H1 (cell line): ENCODE data around the gene SEMA6A. TPM values are rescaled to one million over a fixed set of nuclear protein-coding genes. Genes with fewer than 3 reads are reported as not detected.

Experiments
- CTCF ChIA-PET: fragments of 300-600 bp; sonication (Branson Sonifier 250); formaldehyde crosslinking; loops from one replicate; lab custom pipeline; 2021; ENCODE audit not compliant: partially characterized antibody; lab: Charles Lee
- POLR2A ChIA-PET: fragments of 300-600 bp; sonication (Branson Sonifier 250); formaldehyde crosslinking; loops from one replicate; lab custom pipeline; 2021; ENCODE audit warnings: inconsistent platforms; ENCODE audit not compliant: partially characterized antibody; lab: Charles Lee
- DNase-seq, 2 experiments: peaks; one replicate each; pipeline versions ENCODE4 v3.0.0 to v3.0.0-alpha.2; 2010 to 2022; ENCODE audit warnings: low spot score in 2 of 2, low read depth in 1 of 2, mixed read lengths in 1 of 2
- FAIRE-seq: peaks from 2 replicates; lab custom pipeline; 2011; peaks lifted over from hg19 to GRCh38; lab: Jason Lieb, UNC
- H2AFZ ChIP-seq: 2 replicates; pipeline ENCODE4 v1.8.1; 2012; ENCODE audit warnings: low read length, inconsistent platforms
- H2AK5ac ChIP-seq: 2 replicates; pipeline ENCODE4 v1.6.1; 2013; ENCODE audit warnings: low read depth, low read length
- H2BK120ac ChIP-seq: replicated peaks from 2 replicates; pipeline ENCODE3; 2013; ENCODE audit warnings: low read depth, low read length, inconsistent platforms
- H2BK12ac ChIP-seq: 2 replicates; pipeline ENCODE4 v1.6.1; 2013; ENCODE audit warnings: low read depth, low read length
- H2BK15ac ChIP-seq: 2 replicates; pipeline ENCODE4 v1.6.1; 2013; ENCODE audit warnings: low read length
- H2BK20ac ChIP-seq: 2 replicates; pipeline ENCODE4 v1.6.1; 2013; ENCODE audit warnings: low read length
- H2BK5ac ChIP-seq: 2 replicates; pipeline ENCODE4 v1.6.1; 2013; ENCODE audit warnings: low read depth, low read length
- H3K14ac ChIP-seq: 2 replicates; pipeline ENCODE4 v1.6.1; 2013; ENCODE audit warnings: inconsistent platforms; ENCODE audit not compliant: insufficient read length
- H3K18ac ChIP-seq: 2 replicates; pipeline ENCODE4 v1.6.1; 2013; ENCODE audit warnings: low read length; ENCODE audit errors: extremely low read depth
- H3K23ac ChIP-seq: 2 replicates; pipeline ENCODE4 v1.6.1; 2013; ENCODE audit warnings: inconsistent platforms; ENCODE audit not compliant: insufficient read length
- H3K23me2 ChIP-seq: 2 replicates; pipeline ENCODE4 v1.6.1; 2013; ENCODE audit warnings: low read depth, low read length
- H3K27ac ChIP-seq: 2 replicates; pipeline ENCODE4 v1.6.1; 2011; ENCODE audit warnings: low read depth, low read length, inconsistent platforms
- H3K27me3 ChIP-seq, 4 experiments: replicated peaks in 1 of 4; 1 replicate in 1 of 4; 2 replicates in 3 of 4; pipeline versions ENCODE4 v1.6.1 to v1.8.1; 2011 to 2013; ENCODE audit warnings: low read length in 3 of 4, mild to moderate bottlenecking in 3 of 4, inconsistent platforms in 2 of 4, mixed read lengths in 2 of 4, moderate library complexity in 1 of 4; ENCODE audit not compliant: control insufficient read depth in 3 of 4, insufficient read depth in 3 of 4; ENCODE audit errors: extremely low read depth in 1 of 4
- H3K36me3 ChIP-seq, 4 experiments: 2 replicates each; pipeline versions ENCODE4 v1.6.1 to v1.8.1; 2011 to 2013; ENCODE audit warnings: mild to moderate bottlenecking in 4 of 4, low read length in 3 of 4, moderate library complexity in 2 of 4, control low read depth in 1 of 4, inconsistent platforms in 1 of 4; ENCODE audit not compliant: insufficient read depth in 4 of 4, control insufficient read depth in 2 of 4
- H3K4ac ChIP-seq: replicated peaks from 2 replicates; pipeline ENCODE3; 2013; ENCODE audit warnings: low read length, low read depth, mixed read lengths, inconsistent platforms; ENCODE audit not compliant: insufficient read length
- H3K4me1 ChIP-seq, 4 experiments: replicated peaks in 1 of 4; 1 replicate in 1 of 4; 2 replicates in 3 of 4; pipeline versions ENCODE4 v1.6.1 to v1.8.1; 2011 to 2013; ENCODE audit warnings: low read length in 3 of 4, inconsistent platforms in 2 of 4, mixed read lengths in 1 of 4; ENCODE audit not compliant: insufficient read depth in 4 of 4, control insufficient read depth in 3 of 4
- H3K4me2 ChIP-seq, 2 experiments: 2 replicates each; pipeline versions ENCODE4 v1.6.1 to v1.8.1; 2011 to 2013; ENCODE audit warnings: low read depth in 2 of 2, low read length in 2 of 2, control low read depth in 1 of 2, inconsistent platforms in 1 of 2, mild to moderate bottlenecking in 1 of 2; ENCODE audit not compliant: insufficient read depth in 1 of 2
- H3K4me3 ChIP-seq, 4 experiments: fragments of 200-600, 300-600 bp in 1 of 4; sonication (generic), shearing (Covaris generic), sonication (Bioruptor Twin) in 1 of 4; 2 replicates each; pipeline versions ENCODE4 v1.5.1 to v1.8.1; 2011 to 2016; ENCODE audit warnings: low read length in 4 of 4, low read depth in 3 of 4, control low read depth in 2 of 4, inconsistent platforms in 2 of 4, mild to moderate bottlenecking in 2 of 4, mixed read lengths in 1 of 4, moderate library complexity in 1 of 4; ENCODE audit not compliant: insufficient read depth in 2 of 4; ENCODE audit errors: extremely low read depth in 1 of 4
- H3K56ac ChIP-seq: replicated peaks from 2 replicates; pipeline ENCODE3; 2013; ENCODE audit warnings: low read depth, mild to moderate bottlenecking, mixed read lengths, low read length, inconsistent platforms; ENCODE audit not compliant: insufficient read length
- H3K79me1 ChIP-seq: 2 replicates; pipeline ENCODE4 v1.6.1; 2013; ENCODE audit warnings: low read depth, low read length, control low read depth
- H3K79me2 ChIP-seq, 2 experiments: 2 replicates each; pipeline versions ENCODE4 v1.6.1 to v1.8.1; 2012 to 2013; ENCODE audit warnings: low read length in 2 of 2, mild to moderate bottlenecking in 2 of 2, inconsistent platforms in 1 of 2; ENCODE audit not compliant: insufficient read depth in 2 of 2, control insufficient read depth in 1 of 2
- H3K9ac ChIP-seq, 4 experiments: replicated peaks in 1 of 4; 1 replicate in 1 of 4; 2 replicates in 3 of 4; pipeline versions ENCODE4 v1.6.1 to v1.8.1; 2011 to 2013; ENCODE audit warnings: low read depth in 3 of 4, low read length in 3 of 4, control low read depth in 2 of 4, mild to moderate bottlenecking in 2 of 4, moderate library complexity in 2 of 4, inconsistent platforms in 1 of 4; ENCODE audit errors: extremely low read depth in 1 of 4
- H3K9me3 ChIP-seq, 2 experiments: 2 replicates each; pipeline versions ENCODE4 v1.6.1 to v1.8.1; 2012 to 2013; ENCODE audit warnings: mild to moderate bottlenecking in 2 of 2, moderate library complexity in 2 of 2, control low read depth in 1 of 2, inconsistent platforms in 1 of 2, low read depth in 1 of 2, low read length in 1 of 2, mixed read lengths in 1 of 2; ENCODE audit not compliant: insufficient read depth in 2 of 2
- H4K20me1 ChIP-seq, 2 experiments: replicated peaks in 1 of 2; 2 replicates each; pipeline versions ENCODE3 to v1.8.1; 2011 to 2013; ENCODE audit warnings: inconsistent platforms in 2 of 2, low read length in 2 of 2, mild to moderate bottlenecking in 1 of 2; ENCODE audit not compliant: insufficient read depth in 2 of 2, control insufficient read depth in 1 of 2
- H4K5ac ChIP-seq: 2 replicates; pipeline ENCODE4 v1.6.1; 2013; ENCODE audit warnings: low read length, low read depth, mixed read lengths, inconsistent platforms; ENCODE audit not compliant: insufficient read length
- H4K8ac ChIP-seq: 2 replicates; pipeline ENCODE4 v1.8.0; 2013; ENCODE audit warnings: mild to moderate bottlenecking, moderate library complexity, low read length, inconsistent platforms; ENCODE audit not compliant: insufficient read depth; ENCODE audit errors: extremely low read depth
- H4K91ac ChIP-seq: replicated peaks from 2 replicates; pipeline ENCODE3; 2013; ENCODE audit warnings: low read length, mixed read lengths, inconsistent platforms; ENCODE audit not compliant: insufficient read length
- BCL11A ChIP-seq, 2 experiments: IDR thresholded peaks; one replicate each; pipeline ENCODE4 v1.6.1; 2011; ENCODE audit warnings: low read depth in 2 of 2, low read length in 2 of 2, mild to moderate bottlenecking in 2 of 2
- SP4 ChIP-seq: IDR thresholded peaks from 2 replicates; pipeline ENCODE4 v1.6.1; 2012; ENCODE audit warnings: low read length, inconsistent platforms
- WGBS, 2 experiments: shearing (Covaris generic) in 1 of 2; methylation state at CpG; one replicate each; pipeline versions ENCODE4 v1.1.6 to v1.1.7; 2013 to 2015; ENCODE audit warnings: low lambda C conversion rate in 2 of 2, mixed read lengths in 2 of 2, inconsistent platforms in 1 of 2, low coverage in 1 of 2, missing lambda C conversion rate in 1 of 2; ENCODE audit not compliant: insufficient replicate concordance in 2 of 2, insufficient coverage in 1 of 2, insufficient read length in 1 of 2; ENCODE audit errors: extremely low coverage in 1 of 2, missing lambda C conversion rate in 1 of 2; 5-methylcytosine and 5-hydroxymethylcytosine counted together
- long read RNA-seq, 2 experiments: library from RNA in 1 of 2; library from capped mRNA in 1 of 2; stranded (forward); transcript quantifications; one replicate each; pipeline ENCODE4 v2.0.0, GENCODE V29; 2021; ENCODE audit warnings: inconsistent platforms in 1 of 2
- polyA minus RNA-seq, 3 experiments: library from RNA; depleted of rRNA, polyadenylated mRNA; stranded (reverse); fragments of >200 nt; gene quantifications; 1 replicate in 2 of 3; 2 replicates in 1 of 3; pipeline ENCODE4 v1.2.3, GENCODE V29; 2011
- polyA plus RNA-seq, 7 experiments: library from polyadenylated mRNA; depleted of rRNA in 3 of 7; stranded (reverse) in 5 of 7; unstranded in 2 of 7; fragments of >200 nt in 5 of 7; fragments of 200-250 nt in 2 of 7; gene quantifications; 1 replicate in 5 of 7; 2 replicates in 1 of 7; 4 replicates in 1 of 7; pipeline versions ENCODE4 v1.2.1 to v1.2.3, GENCODE V29; 2011 to 2013; ENCODE audit warnings: missing spikeins in 2 of 7, mixed read lengths in 2 of 7
- total RNA-seq: library from RNA; stranded (reverse); fragmentation: NEBNext Ultra II Directional; extraction: Animal tissue kit (Norgen Biotek cat#: 25700); gene quantifications from 2 replicates; pipeline ENCODE4 v1.2.1, GENCODE V29; 2021

The SEMA6A gene, protein sequence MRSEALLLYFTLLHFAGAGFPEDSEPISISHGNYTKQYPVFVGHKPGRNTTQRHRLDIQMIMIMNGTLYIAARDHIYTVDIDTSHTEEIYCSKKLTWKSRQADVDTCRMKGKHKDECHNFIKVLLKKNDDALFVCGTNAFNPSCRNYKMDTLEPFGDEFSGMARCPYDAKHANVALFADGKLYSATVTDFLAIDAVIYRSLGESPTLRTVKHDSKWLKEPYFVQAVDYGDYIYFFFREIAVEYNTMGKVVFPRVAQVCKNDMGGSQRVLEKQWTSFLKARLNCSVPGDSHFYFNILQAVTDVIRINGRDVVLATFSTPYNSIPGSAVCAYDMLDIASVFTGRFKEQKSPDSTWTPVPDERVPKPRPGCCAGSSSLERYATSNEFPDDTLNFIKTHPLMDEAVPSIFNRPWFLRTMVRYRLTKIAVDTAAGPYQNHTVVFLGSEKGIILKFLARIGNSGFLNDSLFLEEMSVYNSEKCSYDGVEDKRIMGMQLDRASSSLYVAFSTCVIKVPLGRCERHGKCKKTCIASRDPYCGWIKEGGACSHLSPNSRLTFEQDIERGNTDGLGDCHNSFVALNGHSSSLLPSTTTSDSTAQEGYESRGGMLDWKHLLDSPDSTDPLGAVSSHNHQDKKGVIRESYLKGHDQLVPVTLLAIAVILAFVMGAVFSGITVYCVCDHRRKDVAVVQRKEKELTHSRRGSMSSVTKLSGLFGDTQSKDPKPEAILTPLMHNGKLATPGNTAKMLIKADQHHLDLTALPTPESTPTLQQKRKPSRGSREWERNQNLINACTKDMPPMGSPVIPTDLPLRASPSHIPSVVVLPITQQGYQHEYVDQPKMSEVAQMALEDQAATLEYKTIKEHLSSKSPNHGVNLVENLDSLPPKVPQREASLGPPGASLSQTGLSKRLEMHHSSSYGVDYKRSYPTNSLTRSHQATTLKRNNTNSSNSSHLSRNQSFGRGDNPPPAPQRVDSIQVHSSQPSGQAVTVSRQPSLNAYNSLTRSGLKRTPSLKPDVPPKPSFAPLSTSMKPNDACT
- 260 and 277 TPM in 2 replicates for total RNA-seq
- polyA plus RNA-seq (2011; rRNA removed) = 78.3 and 122 TPM in 2 replicates
- polyA plus RNA-seq (2011; cell fraction: cytosol; rRNA removed) = 94.2 TPM
- 201 TPM for polyA plus RNA-seq (2011; cell fraction: nucleus; rRNA removed)
- 134 to 170 TPM (median 158 TPM) in 4 replicates for polyA plus RNA-seq (2012, experiment 1 of 2)
- 17.8 TPM for polyA plus RNA-seq (2012, experiment 2 of 2)
- 452 TPM for polyA plus RNA-seq (2013, experiment 1 of 2)
- polyA plus RNA-seq (2013, experiment 2 of 2) = 483 TPM
- 166 and 205 TPM in 2 replicates for polyA minus RNA-seq (2011; rRNA and poly(A)+ RNA removed)
- 219 TPM for polyA minus RNA-seq (2011; cell fraction: cytosol; rRNA and poly(A)+ RNA removed)
- 424 TPM for polyA minus RNA-seq (2011; cell fraction: nucleus; rRNA and poly(A)+ RNA removed)
- long read RNA-seq, experiment 1, full-length matches to known transcripts = 11 of 121 reads
- long read RNA-seq, experiment 1, partial matches to known transcripts = 12 of 121 reads
- long read RNA-seq, experiment 1, other reads (novel, unspliced or antisense) = 98 of 121 reads
- long read RNA-seq, experiment 2, partial matches to known transcripts = 4 of 26 reads
- long read RNA-seq, experiment 2, other reads (novel, unspliced or antisense) = 22 of 26 reads

GRCh38 chr5:116574367-116575325 is at the start of gene SEMA6A:
Gene SEMA6A, minus strand, starts transcription at chr5:116574823. Its CDS starts 69,879 bp downstream, at chr5:116504944.
- Histone ChIP-seq H3K9ac (peak within 1 kb of the TSS; percentile 82 to 91 (median 84)), H3K4me2 (peak within 1 kb of the TSS; percentile 80 to 86), H3K4me3 (peak within 1 kb of the TSS; percentile 86 to 97 (median 90)), H3K36me3 (peaks cover 0 to 31% (median 0%) of the 10 kb centered on the region in 4 experiments; a peak in 1 of 8 replicates), H3K18ac (peak within 1 kb of the TSS; percentile 96), H3K4ac (peak within 1 kb of the TSS; percentile 95), H2BK12ac (peak within 1 kb of the TSS; percentile 98), H3K79me2 (peaks cover 46 to 54% of the 10 kb centered on the region in 2 experiments), H4K91ac (peak within 1 kb of the TSS; percentile 98), H3K14ac (no peak within 1 kb of the TSS), H3K27ac (peak within 1 kb of the TSS; percentile 76), H4K20me1 (peaks cover 11 to 18% of the 10 kb centered on the region in 2 experiments), H2BK15ac (no peak within 1 kb of the TSS), H2AK5ac (no peak within 1 kb of the TSS; the same call in 1 of the 2 replicates), H4K8ac (peak within 1 kb of the TSS; percentile 84), H4K5ac (peak within 1 kb of the TSS; percentile 90), H3K23me2 (peaks cover 9% of the 10 kb centered on the region), H3K79me1 (no peaks in the 10 kb centered on the region; the same call in 1 of the 2 replicates), H3K4me1 (peaks cover 2 to 12% (median 6%) of the 10 kb centered on the region in 4 experiments; a peak in 5 of 7 replicates), H3K56ac (peak within 1 kb of the TSS; percentile 90), H2BK20ac (peak within 1 kb of the TSS; percentile 86; the same call in 1 of the 2 replicates), H2BK120ac (peak within 1 kb of the TSS; percentile 87), H3K23ac (no peak within 1 kb of the TSS), H2BK5ac (peak within 1 kb of the TSS; percentile 96), H3K9me3 (no peaks in the 10 kb centered on the region), H2AFZ (no peak within 1 kb of the TSS), H3K27me3 (no peaks in the 10 kb centered on the region)
- FAIRE-seq = peak; percentile 70
- WGBS, 2 experiments = 0% methylated on average over 16 of the region's 66 CpGs; no CpG with 5 or more reads in 1 of the 2 experiments
- ChIA-PET POLR2A (interaction anchor here (0.6 to 2.1 kb wide), 34 partner anchors 9 to 831 kb away, joined by 3 to 19 read pairs (median 4); no protein-coding TSS in a partner anchor), CTCF (interaction anchor here (0.6 to 2.4 kb wide), 31 partner anchors 9 to 880 kb away, joined by 3 to 13 read pairs (median 4); no protein-coding TSS in a partner anchor)
- peak; percentile 97 to 98 for DNase-seq
- TF ChIP-seq BCL11A (IDR thresholded peaks at IDR 0.05; ENCODE audit: low read depth in 2 of 2, low read length in 2 of 2) (no peak), SP4 (peak; percentile 76; the same call in 1 of the 2 replicates)
